ENCODE data around the gene PREX1.

DNA sequence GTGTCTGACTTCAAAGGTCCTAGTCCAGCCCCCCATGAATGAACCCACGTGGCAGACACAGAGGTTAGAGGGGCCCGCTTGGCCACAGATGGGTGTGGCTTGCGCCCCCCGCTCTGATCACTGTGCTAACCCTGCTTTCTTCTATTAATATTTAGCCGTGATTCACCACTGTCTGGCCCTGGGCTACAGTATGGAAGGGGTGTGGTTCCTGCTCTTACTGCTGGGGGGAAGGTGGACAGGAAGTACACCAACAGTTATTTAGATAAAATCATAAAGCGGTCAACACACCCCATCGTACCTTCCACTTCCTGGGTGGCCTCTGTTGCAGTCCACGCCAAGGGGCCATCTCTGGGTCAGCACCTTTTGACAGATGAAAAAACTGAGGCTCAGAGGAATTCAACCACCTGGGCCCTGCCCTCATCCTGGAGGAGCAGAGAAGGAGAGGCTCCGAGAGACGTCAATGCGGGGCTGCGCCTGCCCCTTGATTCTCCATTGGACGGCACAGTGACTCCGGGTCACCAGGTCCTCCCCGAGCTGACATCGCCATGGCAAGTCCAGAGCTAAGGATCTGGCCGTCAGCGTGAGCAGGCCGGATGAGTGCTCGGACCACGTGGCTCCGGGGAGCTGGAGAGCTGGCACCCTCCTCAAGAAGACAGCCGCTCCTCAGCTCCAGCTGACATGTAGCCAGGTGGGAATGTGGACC lies 206.3 kb downstream of the PREX1 start:
- TF ChIP-seq, protein P1, sequence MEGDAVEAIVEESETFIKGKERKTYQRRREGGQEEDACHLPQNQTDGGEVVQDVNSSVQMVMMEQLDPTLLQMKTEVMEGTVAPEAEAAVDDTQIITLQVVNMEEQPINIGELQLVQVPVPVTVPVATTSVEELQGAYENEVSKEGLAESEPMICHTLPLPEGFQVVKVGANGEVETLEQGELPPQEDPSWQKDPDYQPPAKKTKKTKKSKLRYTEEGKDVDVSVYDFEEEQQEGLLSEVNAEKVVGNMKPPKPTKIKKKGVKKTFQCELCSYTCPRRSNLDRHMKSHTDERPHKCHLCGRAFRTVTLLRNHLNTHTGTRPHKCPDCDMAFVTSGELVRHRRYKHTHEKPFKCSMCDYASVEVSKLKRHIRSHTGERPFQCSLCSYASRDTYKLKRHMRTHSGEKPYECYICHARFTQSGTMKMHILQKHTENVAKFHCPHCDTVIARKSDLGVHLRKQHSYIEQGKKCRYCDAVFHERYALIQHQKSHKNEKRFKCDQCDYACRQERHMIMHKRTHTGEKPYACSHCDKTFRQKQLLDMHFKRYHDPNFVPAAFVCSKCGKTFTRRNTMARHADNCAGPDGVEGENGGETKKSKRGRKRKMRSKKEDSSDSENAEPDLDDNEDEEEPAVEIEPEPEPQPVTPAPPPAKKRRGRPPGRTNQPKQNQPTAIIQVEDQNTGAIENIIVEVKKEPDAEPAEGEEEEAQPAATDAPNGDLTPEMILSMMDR (IDR thresholded peaks at IDR 0.05; ENCODE audit: low read depth, low read length) = no peak
- TF ChIP-seq POLR2A (IDR thresholded peaks at IDR 0.05; ENCODE audit: extremely low read depth, insufficient read length) (no peak), MYC (IDR thresholded peaks at IDR 0.05; ENCODE audit: low read depth, low read length) (0 out of 2 replicates have a peak, but pooled peaks have one; percentile 31)
- TF ChIP-seq, protein P2, sequence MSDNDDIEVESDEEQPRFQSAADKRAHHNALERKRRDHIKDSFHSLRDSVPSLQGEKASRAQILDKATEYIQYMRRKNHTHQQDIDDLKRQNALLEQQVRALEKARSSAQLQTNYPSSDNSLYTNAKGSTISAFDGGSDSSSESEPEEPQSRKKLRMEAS (IDR thresholded peaks at IDR 0.05; ENCODE audit: low read depth, low read length) = no peak
